GM23338 (cell line): ENCODE results near the gene RYR3. TPM values are rescaled to one million over a fixed set of nuclear protein-coding genes. Genes with fewer than 3 reads are reported as not detected.

Experiments
- ATAC-seq: fragments of 200-7000 bp; cut with Tn5 transposase; 3 replicates; pipeline ENCODE4 v1.9.1; 2020
- DNase-seq: peaks from one replicate; pipeline ENCODE4 v3.0.0-alpha.2; 2015; ENCODE audit warnings: low spot score
- H2AFZ ChIP-seq: fragments of 200-600 bp; sonication (generic); 2 replicates; pipeline ENCODE4 v1.8.0; 2016; ENCODE audit warnings: antibody characterized with exemption, mild to moderate bottlenecking, moderate library complexity
- H3F3A ChIP-seq: fragments of 200-600 bp; sonication (generic); replicated peaks from 2 replicates; pipeline ENCODE4 v1.8.0; 2017; ENCODE audit warnings: antibody characterized with exemption, mixed run types, low read depth
- H3K27ac ChIP-seq: fragments of 200-600 bp; sonication (generic); 2 replicates; pipeline ENCODE4 v1.6.1; 2016; ENCODE audit warnings: low read depth
- H3K27me3 ChIP-seq: fragments of 200-600 bp; sonication (generic); 2 replicates; pipeline ENCODE4 v1.8.0; 2016; ENCODE audit warnings: mild to moderate bottlenecking, mixed run types, moderate library complexity; ENCODE audit not compliant: insufficient read depth
- H3K36me3 ChIP-seq: fragments of 200-600 bp; sonication (generic); 2 replicates; pipeline ENCODE4 v1.8.0; 2016; ENCODE audit warnings: mild to moderate bottlenecking; ENCODE audit not compliant: insufficient read depth
- H3K4me1 ChIP-seq: fragments of 200-600 bp; sonication (generic); 2 replicates; pipeline ENCODE4 v1.8.0; 2016; ENCODE audit warnings: mild to moderate bottlenecking, moderate library complexity; ENCODE audit not compliant: insufficient read depth
- H3K4me2 ChIP-seq: fragments of 200-600 bp; sonication (generic); 2 replicates; pipeline ENCODE4 v1.7.1; 2017; ENCODE audit warnings: mixed run types
- H3K4me3 ChIP-seq: fragments of 200-600 bp; sonication (generic); 2 replicates; pipeline ENCODE4 v1.6.1; 2016; ENCODE audit warnings: mixed run types
- H3K79me2 ChIP-seq: fragments of 200-600 bp; sonication (generic); replicated peaks from 2 replicates; pipeline ENCODE4 v1.8.0; 2017; ENCODE audit warnings: mild to moderate bottlenecking; ENCODE audit not compliant: insufficient read depth
- H3K9me2 ChIP-seq: fragments of 200-600 bp; sonication (generic); 2 replicates; pipeline ENCODE4 v1.8.0; 2017; ENCODE audit not compliant: insufficient read depth
- H4K20me1 ChIP-seq: fragments of 200-600 bp; sonication (generic); replicated peaks from 2 replicates; pipeline ENCODE4 v1.8.0; 2017; ENCODE audit warnings: mild to moderate bottlenecking; ENCODE audit not compliant: insufficient read depth
- H3K27ac Mint-ChIP-seq: 2 replicates; pipeline ENCODE4 v1.8.0; 2020; ENCODE audit warnings: inconsistent platforms, mild to moderate bottlenecking, moderate library complexity, mixed read lengths
- H3K27me3 Mint-ChIP-seq: 3 replicates; pipeline ENCODE4 v1.8.0; 2022; ENCODE audit warnings: low read depth, mild to moderate bottlenecking, moderate library complexity, mixed read lengths, inconsistent platforms; ENCODE audit not compliant: insufficient read depth, poor library complexity
- H3K36me3 Mint-ChIP-seq: 3 replicates; pipeline ENCODE4 v1.8.0; 2021; ENCODE audit warnings: low read depth, mild to moderate bottlenecking, inconsistent platforms, moderate library complexity, mixed read lengths
- H3K4me1 Mint-ChIP-seq: 3 replicates; pipeline ENCODE4 v1.8.0; 2020; ENCODE audit warnings: mild to moderate bottlenecking, inconsistent platforms, mixed read lengths
- H3K4me3 Mint-ChIP-seq: 3 replicates; pipeline ENCODE4 v1.8.0; 2021; ENCODE audit warnings: moderate library complexity, mild to moderate bottlenecking, inconsistent platforms, mixed read lengths
- H3K9me3 Mint-ChIP-seq: 3 replicates; pipeline ENCODE4 v1.8.0; 2020; ENCODE audit warnings: moderate library complexity, mild to moderate bottlenecking, inconsistent platforms, mixed read lengths
- CREB1 ChIP-seq: fragments of 250-450 bp; sonication (Bioruptor Pico); IDR thresholded peaks from 2 replicates; pipeline ENCODE4 v1.5.0; 2020; ENCODE audit warnings: low read depth, mild to moderate bottlenecking, moderate library complexity
- CTCF ChIP-seq, 2 experiments: fragments of 200-600 bp in 1 of 2; sonication (generic) in 1 of 2; conservative IDR thresholded peaks; 2 replicates each; pipeline versions ENCODE4 v1.5.1 to v1.6.1; 2016 to 2017; ENCODE audit warnings: antibody characterized with exemption in 2 of 2, low read depth in 2 of 2, mild to moderate bottlenecking in 2 of 2, moderate library complexity in 1 of 2
- ETS1 ChIP-seq: IDR thresholded peaks from 2 replicates; pipeline ENCODE4 v1.6.1; 2016; ENCODE audit warnings: antibody characterized with exemption
- EZH2 ChIP-seq: fragments of 200-600 bp; sonication (generic); IDR thresholded peaks from one replicate; pipeline ENCODE4 v1.8.0; 2017; ENCODE audit warnings: antibody characterized with exemption, mild to moderate bottlenecking, low read depth; ENCODE audit not compliant: unreplicated experiment
- EZH2phosphoT487 ChIP-seq: fragments of 200-600 bp; sonication (generic); IDR thresholded peaks from one replicate; pipeline ENCODE4 v1.8.1; 2018; ENCODE audit warnings: antibody characterized with exemption; ENCODE audit not compliant: unreplicated experiment
- JUNB ChIP-seq: IDR thresholded peaks from one replicate; pipeline ENCODE4 v1.6.1; 2016; ENCODE audit warnings: antibody characterized with exemption; ENCODE audit not compliant: unreplicated experiment
- NANOG ChIP-seq: IDR thresholded peaks from 2 replicates; pipeline ENCODE4 v1.6.1; 2016; ENCODE audit warnings: antibody characterized with exemption, borderline replicate concordance
- POLR2AphosphoS5 ChIP-seq: IDR thresholded peaks from 2 replicates; pipeline ENCODE4 v1.6.1; 2016; ENCODE audit warnings: antibody characterized with exemption, low read depth
- STAT1 ChIP-seq: IDR thresholded peaks from one replicate; pipeline ENCODE4 v1.6.1; 2016; ENCODE audit warnings: antibody characterized with exemption; ENCODE audit not compliant: unreplicated experiment
- ZNF114 ChIP-seq: fragments of 250-450 bp; sonication (Bioruptor Pico); IDR thresholded peaks from 2 replicates; pipeline ENCODE4 v1.5.0; 2020; ENCODE audit warnings: mild to moderate bottlenecking, moderate library complexity
- ZNF331 ChIP-seq: fragments of 250-450 bp; sonication (Bioruptor Pico); IDR thresholded peaks from 2 replicates; pipeline ENCODE4 v1.5.0; 2020; ENCODE audit warnings: low read depth, mild to moderate bottlenecking, moderate library complexity
- polyA plus RNA-seq: library from polyadenylated mRNA; unstranded; fragments of >200 nt; fragmentation: Nextera tagmentation; extraction: Ambion mirVana; gene quantifications from 2 replicates; pipeline ENCODE4 v1.2.1, GENCODE V29; 2016
- total RNA-seq: library from RNA; depleted of rRNA; stranded (reverse); fragments of >200 nt; shearing (Covaris generic); gene quantifications from 2 replicates; pipeline ENCODE4 v1.2.3, GENCODE V29; 2014
- TF ChIP-seq, protein P1 (sequence below): fragments of 250-450 bp; sonication (Bioruptor Pico); IDR thresholded peaks from 2 replicates; pipeline ENCODE4 v1.5.0; 2020; ENCODE audit warnings: mild to moderate bottlenecking, moderate library complexity
- TF ChIP-seq, protein P2 (sequence below): IDR thresholded peaks from one replicate; pipeline ENCODE4 v1.6.1; 2018; ENCODE audit warnings: antibody characterized with exemption; ENCODE audit not compliant: unreplicated experiment

RYR3 gene
- total and polyA plus RNA-seq, 2 experiments from 2014 or later = 1.1 to 1.2 TPM

GRCh38 chr15:33551860-33552259 lies 241.1 kb downstream of the RYR3 start:
- no peak for DNase-seq
- no peaks in the 10 kb centered on the region for H3K27me3 ChIP-seq
- no peak overlapping the region for H3K4me3 ChIP-seq
- peaks cover 14% of the 10 kb centered on the region for H3K4me1 Mint-ChIP-seq
- H3K9me3 Mint-ChIP-seq = no peaks in the 10 kb centered on the region
- H3K4me1 ChIP-seq = 0 out of 2 replicates have a peak, but pooled peaks cover 4% of the 10 kb centered on the region
- no peak overlapping the region for H3K4me3 Mint-ChIP-seq
- TF ChIP-seq EZH2phosphoT487 = no peak
- TF ChIP-seq ZNF331 = no peak
- no peak for TF ChIP-seq ZNF114
- TF ChIP-seq, protein P1, sequence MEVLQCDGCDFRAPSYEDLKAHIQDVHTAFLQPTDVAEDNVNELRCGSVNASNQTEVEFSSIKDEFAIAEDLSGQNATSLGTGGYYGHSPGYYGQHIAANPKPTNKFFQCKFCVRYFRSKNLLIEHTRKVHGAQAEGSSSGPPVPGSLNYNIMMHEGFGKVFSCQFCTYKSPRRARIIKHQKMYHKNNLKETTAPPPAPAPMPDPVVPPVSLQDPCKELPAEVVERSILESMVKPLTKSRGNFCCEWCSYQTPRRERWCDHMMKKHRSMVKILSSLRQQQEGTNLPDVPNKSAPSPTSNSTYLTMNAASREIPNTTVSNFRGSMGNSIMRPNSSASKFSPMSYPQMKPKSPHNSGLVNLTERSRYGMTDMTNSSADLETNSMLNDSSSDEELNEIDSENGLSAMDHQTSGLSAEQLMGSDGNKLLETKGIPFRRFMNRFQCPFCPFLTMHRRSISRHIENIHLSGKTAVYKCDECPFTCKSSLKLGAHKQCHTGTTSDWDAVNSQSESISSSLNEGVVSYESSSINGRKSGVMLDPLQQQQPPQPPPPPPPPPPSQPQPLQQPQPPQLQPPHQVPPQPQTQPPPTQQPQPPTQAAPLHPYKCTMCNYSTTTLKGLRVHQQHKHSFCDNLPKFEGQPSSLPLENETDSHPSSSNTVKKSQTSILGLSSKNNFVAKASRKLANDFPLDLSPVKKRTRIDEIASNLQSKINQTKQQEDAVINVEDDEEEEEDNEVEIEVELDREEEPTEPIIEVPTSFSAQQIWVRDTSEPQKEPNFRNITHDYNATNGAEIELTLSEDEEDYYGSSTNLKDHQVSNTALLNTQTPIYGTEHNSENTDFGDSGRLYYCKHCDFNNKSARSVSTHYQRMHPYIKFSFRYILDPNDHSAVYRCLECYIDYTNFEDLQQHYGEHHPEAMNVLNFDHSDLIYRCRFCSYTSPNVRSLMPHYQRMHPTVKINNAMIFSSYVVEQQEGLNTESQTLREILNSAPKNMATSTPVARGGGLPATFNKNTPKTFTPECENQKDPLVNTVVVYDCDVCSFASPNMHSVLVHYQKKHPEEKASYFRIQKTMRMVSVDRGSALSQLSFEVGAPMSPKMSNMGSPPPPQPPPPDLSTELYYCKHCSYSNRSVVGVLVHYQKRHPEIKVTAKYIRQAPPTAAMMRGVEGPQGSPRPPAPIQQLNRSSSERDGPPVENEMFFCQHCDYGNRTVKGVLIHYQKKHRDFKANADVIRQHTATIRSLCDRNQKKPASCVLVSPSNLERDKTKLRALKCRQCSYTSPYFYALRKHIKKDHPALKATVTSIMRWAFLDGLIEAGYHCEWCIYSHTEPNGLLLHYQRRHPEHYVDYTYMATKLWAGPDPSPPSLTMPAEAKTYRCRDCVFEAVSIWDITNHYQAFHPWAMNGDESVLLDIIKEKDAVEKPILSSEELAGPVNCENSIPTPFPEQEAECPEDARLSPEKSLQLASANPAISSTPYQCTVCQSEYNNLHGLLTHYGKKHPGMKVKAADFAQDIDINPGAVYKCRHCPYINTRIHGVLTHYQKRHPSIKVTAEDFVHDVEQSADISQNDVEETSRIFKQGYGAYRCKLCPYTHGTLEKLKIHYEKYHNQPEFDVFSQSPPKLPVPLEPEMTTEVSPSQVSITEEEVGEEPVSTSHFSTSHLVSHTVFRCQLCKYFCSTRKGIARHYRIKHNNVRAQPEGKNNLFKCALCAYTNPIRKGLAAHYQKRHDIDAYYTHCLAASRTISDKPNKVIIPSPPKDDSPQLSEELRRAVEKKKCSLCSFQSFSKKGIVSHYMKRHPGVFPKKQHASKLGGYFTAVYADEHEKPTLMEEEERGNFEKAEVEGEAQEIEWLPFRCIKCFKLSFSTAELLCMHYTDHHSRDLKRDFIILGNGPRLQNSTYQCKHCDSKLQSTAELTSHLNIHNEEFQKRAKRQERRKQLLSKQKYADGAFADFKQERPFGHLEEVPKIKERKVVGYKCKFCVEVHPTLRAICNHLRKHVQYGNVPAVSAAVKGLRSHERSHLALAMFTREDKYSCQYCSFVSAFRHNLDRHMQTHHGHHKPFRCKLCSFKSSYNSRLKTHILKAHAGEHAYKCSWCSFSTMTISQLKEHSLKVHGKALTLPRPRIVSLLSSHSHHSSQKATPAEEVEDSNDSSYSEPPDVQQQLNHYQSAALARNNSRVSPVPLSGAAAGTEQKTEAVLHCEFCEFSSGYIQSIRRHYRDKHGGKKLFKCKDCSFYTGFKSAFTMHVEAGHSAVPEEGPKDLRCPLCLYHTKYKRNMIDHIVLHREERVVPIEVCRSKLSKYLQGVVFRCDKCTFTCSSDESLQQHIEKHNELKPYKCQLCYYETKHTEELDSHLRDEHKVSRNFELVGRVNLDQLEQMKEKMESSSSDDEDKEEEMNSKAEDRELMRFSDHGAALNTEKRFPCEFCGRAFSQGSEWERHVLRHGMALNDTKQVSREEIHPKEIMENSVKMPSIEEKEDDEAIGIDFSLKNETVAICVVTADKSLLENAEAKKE (CRISPR knock-in tag) = no peak
- no peak for TF ChIP-seq POLR2AphosphoS5
- TF ChIP-seq NANOG = no peak
- TF ChIP-seq ETS1 = no peak
- TF ChIP-seq JUNB = no peak
- TF ChIP-seq CTCF (conservative IDR thresholded peaks at IDR 0.05; ENCODE audit: low read depth in 2 of 2) = no peak
- no peak for TF ChIP-seq CREB1
- TF ChIP-seq, protein P2, sequence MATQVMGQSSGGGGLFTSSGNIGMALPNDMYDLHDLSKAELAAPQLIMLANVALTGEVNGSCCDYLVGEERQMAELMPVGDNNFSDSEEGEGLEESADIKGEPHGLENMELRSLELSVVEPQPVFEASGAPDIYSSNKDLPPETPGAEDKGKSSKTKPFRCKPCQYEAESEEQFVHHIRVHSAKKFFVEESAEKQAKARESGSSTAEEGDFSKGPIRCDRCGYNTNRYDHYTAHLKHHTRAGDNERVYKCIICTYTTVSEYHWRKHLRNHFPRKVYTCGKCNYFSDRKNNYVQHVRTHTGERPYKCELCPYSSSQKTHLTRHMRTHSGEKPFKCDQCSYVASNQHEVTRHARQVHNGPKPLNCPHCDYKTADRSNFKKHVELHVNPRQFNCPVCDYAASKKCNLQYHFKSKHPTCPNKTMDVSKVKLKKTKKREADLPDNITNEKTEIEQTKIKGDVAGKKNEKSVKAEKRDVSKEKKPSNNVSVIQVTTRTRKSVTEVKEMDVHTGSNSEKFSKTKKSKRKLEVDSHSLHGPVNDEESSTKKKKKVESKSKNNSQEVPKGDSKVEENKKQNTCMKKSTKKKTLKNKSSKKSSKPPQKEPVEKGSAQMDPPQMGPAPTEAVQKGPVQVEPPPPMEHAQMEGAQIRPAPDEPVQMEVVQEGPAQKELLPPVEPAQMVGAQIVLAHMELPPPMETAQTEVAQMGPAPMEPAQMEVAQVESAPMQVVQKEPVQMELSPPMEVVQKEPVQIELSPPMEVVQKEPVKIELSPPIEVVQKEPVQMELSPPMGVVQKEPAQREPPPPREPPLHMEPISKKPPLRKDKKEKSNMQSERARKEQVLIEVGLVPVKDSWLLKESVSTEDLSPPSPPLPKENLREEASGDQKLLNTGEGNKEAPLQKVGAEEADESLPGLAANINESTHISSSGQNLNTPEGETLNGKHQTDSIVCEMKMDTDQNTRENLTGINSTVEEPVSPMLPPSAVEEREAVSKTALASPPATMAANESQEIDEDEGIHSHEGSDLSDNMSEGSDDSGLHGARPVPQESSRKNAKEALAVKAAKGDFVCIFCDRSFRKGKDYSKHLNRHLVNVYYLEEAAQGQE = no peak
- no peak for TF ChIP-seq STAT1
- no peak for TF ChIP-seq EZH2
- H3K27me3 Mint-ChIP-seq = peaks cover 4% of the 10 kb centered on the region
- no peaks in the 10 kb centered on the region for H4K20me1 ChIP-seq
- H3K36me3 Mint-ChIP-seq = no peaks in the 10 kb centered on the region
- H3K27ac Mint-ChIP-seq = no peak overlapping the region
- H3K27ac ChIP-seq = no peak overlapping the region
- H3K9me2 ChIP-seq = peaks cover 6% of the 10 kb centered on the region; the same call in 1 of the 2 replicates
- no peaks in the 10 kb centered on the region for H3F3A ChIP-seq
- no peak for ATAC-seq
- H3K79me2 ChIP-seq = no peaks in the 10 kb centered on the region
- no peak overlapping the region for H2AFZ ChIP-seq
- no peak overlapping the region for H3K4me2 ChIP-seq
- H3K36me3 ChIP-seq = no peaks in the 10 kb centered on the region
